GM12878 (cell line): ENCODE data around the gene MATN1. TPM values are rescaled to one million over a fixed set of nuclear protein-coding genes. Genes with fewer than 3 reads are reported as not detected.

Experiments used
- ATAC-seq: fragments of 200-7000 bp; cut with Tn5 transposase; 3 replicates; pipeline ENCODE4 v1.9.1; 2020; ENCODE audit warnings: mild to moderate bottlenecking, moderate library complexity
- BruUV-seq: library from RNA; stranded (reverse); fragments of 400-500 nt; replicated peaks from 2 replicates; lab custom pipeline; 2021; lab: Mats Ljungman, UMichigan
- CTCF ChIA-PET: fragments of 300-600 bp; sonication (Branson Sonifier 250); formaldehyde crosslinking; extraction: SDS; loops from one replicate; lab custom pipeline; 2021; ENCODE audit warnings: inconsistent platforms; lab: Yijun Ruan, JAX
- POLR2A ChIA-PET: fragments of 350-600 bp; formaldehyde crosslinking; extraction: SDS; loops from one replicate; lab custom pipeline; 2021; ENCODE audit warnings: inconsistent platforms; lab: Charles Lee
- RAD21 ChIA-PET: fragments of 300-600 bp; sonication (Branson Sonifier 250); formaldehyde crosslinking; loops from one replicate; lab custom pipeline; 2023; ENCODE audit warnings: antibody characterized with exemption; ENCODE audit not compliant: unreplicated experiment; lab: Charles Lee
- SMC1A ChIA-PET: fragments of 300-600 bp; sonication (Branson Sonifier 250); formaldehyde crosslinking; loops from one replicate; lab custom pipeline; 2023; ENCODE audit not compliant: unreplicated experiment, uncharacterized antibody; lab: Charles Lee
- DNase-seq: peaks from one replicate; pipeline ENCODE4 v3.0.0-alpha.2; 2011; ENCODE audit warnings: low read depth, low spot score
- FAIRE-seq: peaks from 3 replicates; lab custom pipeline; 2011; peaks lifted over from hg19 to GRCh38; lab: Jason Lieb, UNC
- H2AFZ ChIP-seq: 2 replicates; pipeline ENCODE4 v1.6.0; 2011; ENCODE audit warnings: low read depth, low read length, control low read depth; ENCODE audit not compliant: control insufficient read depth
- H3K27ac ChIP-seq: 2 replicates; pipeline ENCODE4 v1.5.1; 2011; ENCODE audit warnings: control low read depth; ENCODE audit not compliant: control insufficient read depth, insufficient read depth
- H3K27me3 ChIP-seq, 2 experiments: replicated peaks in 1 of 2; 2 replicates each; pipeline versions ENCODE4 v1.6.0 to v1.6.1; 2011; ENCODE audit warnings: low read length in 1 of 2; ENCODE audit not compliant: control insufficient read depth in 2 of 2, insufficient read depth in 2 of 2
- H3K36me3 ChIP-seq, 2 experiments: 2 replicates each; pipeline ENCODE4 v1.5.1; 2011; ENCODE audit warnings: low read length in 1 of 2; ENCODE audit not compliant: control insufficient read depth in 2 of 2, insufficient read depth in 2 of 2
- H3K4me1 ChIP-seq: 2 replicates; pipeline ENCODE4 v1.6.1; 2011; ENCODE audit warnings: mild to moderate bottlenecking, low read length, moderate library complexity, mixed read lengths; ENCODE audit not compliant: control insufficient read depth, insufficient read depth
- H3K4me2 ChIP-seq: 2 replicates; pipeline ENCODE4 v1.6.0; 2011; ENCODE audit warnings: control low read depth; ENCODE audit not compliant: control insufficient read depth, insufficient read depth
- H3K4me3 ChIP-seq: fragments of 200-600 bp; sonication (generic); 2 replicates; pipeline ENCODE4 v1.5.1; 2016
- H3K79me2 ChIP-seq: 2 replicates; pipeline ENCODE4 v1.6.0; 2011; ENCODE audit warnings: low read length; ENCODE audit not compliant: control insufficient read depth, insufficient read depth
- H3K9ac ChIP-seq: 2 replicates; pipeline ENCODE4 v1.8.0; 2011; ENCODE audit warnings: low read length, control low read depth, mixed read lengths; ENCODE audit not compliant: control insufficient read depth, insufficient read depth
- H3K9me3 ChIP-seq: replicated peaks from 3 replicates; pipeline ENCODE4 v1.5.1; 2011; ENCODE audit warnings: mild to moderate bottlenecking, low read length; ENCODE audit not compliant: control insufficient read depth, insufficient read depth
- H4K20me1 ChIP-seq: 2 replicates; pipeline ENCODE4 v1.6.0; 2011; ENCODE audit not compliant: control insufficient read depth, insufficient read depth
- CTCF ChIP-seq, 3 experiments: IDR thresholded peaks in 2 of 3; conservative IDR thresholded peaks in 1 of 3; 2 replicates each; pipeline ENCODE4 v1.5.1; 2011; ENCODE audit warnings: low read depth in 3 of 3, low read length in 3 of 3, mild to moderate bottlenecking in 3 of 3, control low read depth in 2 of 3, moderate library complexity in 2 of 3, inconsistent platforms in 1 of 3, mixed read lengths in 1 of 3; ENCODE audit not compliant: control insufficient read depth in 2 of 3, insufficient read depth in 1 of 3; ENCODE audit errors: extremely low read depth in 1 of 3
- DPF2 ChIP-seq: fragments of 450-650 bp; IDR thresholded peaks from 2 replicates; pipeline ENCODE4 v1.6.1; 2017; ENCODE audit warnings: mild to moderate bottlenecking
- ESRRA ChIP-seq: IDR thresholded peaks from 2 replicates; pipeline ENCODE4 v1.6.1; 2012; ENCODE audit warnings: mild to moderate bottlenecking, low read length, improper control_type of control experiment
- HDGF ChIP-seq: fragments of 450-650 bp; IDR thresholded peaks from 2 replicates; pipeline ENCODE4 v1.6.1; 2016; ENCODE audit warnings: antibody characterized with exemption
- IRF3 ChIP-seq: fragments of 450-650 bp; IDR thresholded peaks from 2 replicates; pipeline ENCODE4 v1.6.1; 2014; ENCODE audit warnings: mild to moderate bottlenecking
- MEF2A ChIP-seq: IDR thresholded peaks from 2 replicates; pipeline ENCODE4 v1.6.1; 2011; ENCODE audit warnings: low read depth, mild to moderate bottlenecking, low read length, moderate library complexity; ENCODE audit not compliant: insufficient read depth
- MEF2B ChIP-seq: fragments of 450-650 bp; IDR thresholded peaks from 2 replicates; pipeline ENCODE4 v1.6.1; 2018; ENCODE audit warnings: mild to moderate bottlenecking, moderate library complexity; ENCODE audit not compliant: partially characterized antibody, poor library complexity, severe bottlenecking
- MTA3 ChIP-seq: IDR thresholded peaks from 2 replicates; pipeline ENCODE4 v1.6.1; 2012; ENCODE audit warnings: low read length, inconsistent platforms, borderline replicate concordance
- MXI1 ChIP-seq: fragments of 150-350 bp; IDR thresholded peaks from 2 replicates; pipeline ENCODE4 v1.6.1; 2011; ENCODE audit warnings: low read depth, mild to moderate bottlenecking, inconsistent platforms, low read length, improper control_type of control experiment
- MYC ChIP-seq: IDR thresholded peaks from 2 replicates; pipeline ENCODE4 v1.6.1; 2011; ENCODE audit warnings: mild to moderate bottlenecking, low read length, moderate library complexity, inconsistent platforms; ENCODE audit not compliant: insufficient read depth, insufficient replicate concordance, insufficient read length, severe bottlenecking
- NR2C1 ChIP-seq: fragments of 450-650 bp; IDR thresholded peaks from 2 replicates; pipeline ENCODE4 v1.6.1; 2017; ENCODE audit warnings: antibody characterized with exemption, mild to moderate bottlenecking, moderate library complexity
- POLR2AphosphoS2 ChIP-seq: IDR thresholded peaks from 2 replicates; pipeline ENCODE4 v1.6.1; 2011; ENCODE audit warnings: low read depth, mild to moderate bottlenecking, low read length, improper control_type of control experiment, moderate library complexity
- SMARCA5 ChIP-seq: fragments of 450-650 bp; IDR thresholded peaks from 2 replicates; pipeline ENCODE4 v1.6.1; 2017; ENCODE audit warnings: mild to moderate bottlenecking
- SRF ChIP-seq, 2 experiments: IDR thresholded peaks; 2 replicates each; pipeline ENCODE4 v1.6.1; 2011; ENCODE audit warnings: low read depth in 2 of 2, low read length in 2 of 2, mild to moderate bottlenecking in 1 of 2, moderate library complexity in 1 of 2
- ZNF207 ChIP-seq: fragments of 450-650 bp; IDR thresholded peaks from 2 replicates; pipeline ENCODE4 v1.6.1; 2014; ENCODE audit warnings: antibody characterized with exemption, mild to moderate bottlenecking, borderline replicate concordance
- WGBS: methylation state at CpG from one replicate; pipeline ENCODE4 v1.1.6; 2016; ENCODE audit warnings: low lambda C conversion rate; ENCODE audit not compliant: insufficient replicate concordance, insufficient coverage; ENCODE audit errors: missing lambda C conversion rate; 5-methylcytosine and 5-hydroxymethylcytosine counted together
- in situ Hi-C: fragments of 300-500 bp; cut with MboI; formaldehyde crosslinking; loops from 9 replicates; pipeline ENCODE4 v1.14.3; 2018; ENCODE audit warnings: mixed read lengths
- intact Hi-C: fragments of 100-400 bp; cut with micrococcal nuclease; formaldehyde crosslinking; loops from one replicate; pipeline ENCODE4 v1.14.2; 2022; ENCODE audit not compliant: unreplicated experiment
- polyA plus RNA-seq, 11 experiments: library from polyadenylated mRNA; depleted of rRNA in 4 of 11; unstranded in 6 of 11; stranded (reverse) in 5 of 11; fragments of >200 nt; fragmentation: Nextera tagmentation in 4 of 11; fragmentation: Illumina TruSeq in 1 of 11; extraction: Ambion mirVana in 4 of 11; extraction: Trizol in 1 of 11; gene quantifications; 1 replicate in 1 of 11; 2 replicates in 10 of 11; pipeline versions ENCODE4 v1.2.1 to v1.2.3, GENCODE V29; 2011 to 2016; ENCODE audit warnings: inconsistent platforms in 2 of 11, missing spikeins in 2 of 11, low read depth in 1 of 11
- total RNA-seq, 4 experiments: library from RNA; depleted of rRNA in 3 of 4; stranded (reverse); fragments of >200 nt in 3 of 4; fragmentation: Illumina TruSeq in 1 of 4; extraction: Trizol in 1 of 4; gene quantifications; 2 replicates each; pipeline versions ENCODE4 v1.2.1 to v1.2.3, GENCODE V29; 2013 to 2021

MATN1 gene
- total and polyA plus RNA-seq, 10 of the 15 experiments (the other 5 are each of a cell fraction or from before 2014, with no cell fraction given), result 0.04 to 0.50 (median 0.10) TPM; not detected in 1

GRCh38 chr1:30680879-30681278 lies 42.5 kb downstream of the MATN1 start:
- no TSS peak for BruUV-seq
- Histone ChIP-seq H3K9me3 (no peaks in the 10 kb centered on the region; the same call in 2 of the 3 replicates), H3K4me3 (no peak overlapping the region), H3K27me3 (peaks cover 4 to 5% of the 10 kb centered on the region in 2 experiments; a peak in 1 of 4 replicates), H3K27ac (no peak overlapping the region), H2AFZ (no peak overlapping the region), H4K20me1 (no peaks in the 10 kb centered on the region), H3K36me3 (no peaks in the 10 kb centered on the region), H3K79me2 (no peaks in the 10 kb centered on the region), H3K4me1 (no peaks in the 10 kb centered on the region), H3K9ac (no peak overlapping the region), H3K4me2 (no peak overlapping the region)
- 21% methylated on average over 7 of the region's 7 CpGs for WGBS
- ATAC-seq (no peak), FAIRE-seq (no peak), DNase-seq (no peak)
- no peak for TF ChIP-seq HDGF
- TF ChIP-seq ZNF207, result no peak
- no peak for TF ChIP-seq MYC
- no peak for TF ChIP-seq MEF2B
- ChIA-PET POLR2A (no interaction called here), CTCF (no interaction called here), RAD21 (no interaction called here), SMC1A (no interaction called here)
- intact Hi-C loops (no loop called here), in situ Hi-C loops (no loop called here)

- RAD21 ChIA-PET, result interaction anchor here (0.6 kb wide), 1 partner anchor 1014 kb away, joined by 3 read pairs; no protein-coding TSS in a partner anchor
These were observed 43.0 kb downstream of the MATN1 start for GRCh38 chr1:30680429-30680828.

More at GRCh38 chr1:30680429-30680828, 43.0 kb downstream of the MATN1 start:
- 19% methylated on average over 7 of the region's 7 CpGs for WGBS
- Histone ChIP-seq H2AFZ (no peak overlapping the region), H3K36me3 (no peaks in the 10 kb centered on the region), H3K9ac (no peak overlapping the region), H3K4me2 (no peak overlapping the region), H3K27ac (no peak overlapping the region), H3K4me1 (no peaks in the 10 kb centered on the region), H3K9me3 (no peaks in the 10 kb centered on the region; the same call in 2 of the 3 replicates), H3K4me3 (no peak overlapping the region), H4K20me1 (no peaks in the 10 kb centered on the region), H3K27me3 (peaks cover under 1 to 1% of the 10 kb centered on the region in 2 experiments; a peak in 1 of 4 replicates), H3K79me2 (no peaks in the 10 kb centered on the region)
- ChIA-PET POLR2A (no interaction called here), SMC1A (no interaction called here), CTCF (no interaction called here)
- intact Hi-C loops, result no loop called here
- DNase-seq (no peak), ATAC-seq (no peak), FAIRE-seq (no peak)
- no TSS peak for BruUV-seq
- TF ChIP-seq POLR2AphosphoS2 (no peak), NR2C1 (no peak), SMARCA5 (no peak), MEF2A (no peak), ESRRA (no peak), SRF (IDR thresholded peaks at IDR 0.05; ENCODE audit: low read depth in 2 of 2, low read length in 2 of 2) (no peak), CTCF (IDR thresholded peaks at IDR 0.05 in 2 of 3, conservative IDR thresholded peaks at IDR 0.05 in 1 of 3; ENCODE audit: control insufficient read depth in 2 of 3, extremely low read depth in 1 of 3, insufficient read depth in 1 of 3, low read depth in 3 of 3, low read length in 3 of 3) (no peak), DPF2 (no peak), MTA3 (no peak), IRF3 (no peak), MXI1 (no peak), HDGF (no peak)
- in situ Hi-C loops, result no loop called here
